ENCODE data around the gene GDPD3. TPM values are rescaled to one million over a fixed set of nuclear protein-coding genes. Genes with fewer than 3 reads are reported as not detected.
A peak's percentile ranks its signal among the peaks of the same experiment; 100 is the strongest.

The GDPD3 gene
- total and polyA plus RNA-seq, 4 experiments from 2014 or later, result 0.25 to 37.2 (median 31.5) TPM; not detected in 1

DNA sequence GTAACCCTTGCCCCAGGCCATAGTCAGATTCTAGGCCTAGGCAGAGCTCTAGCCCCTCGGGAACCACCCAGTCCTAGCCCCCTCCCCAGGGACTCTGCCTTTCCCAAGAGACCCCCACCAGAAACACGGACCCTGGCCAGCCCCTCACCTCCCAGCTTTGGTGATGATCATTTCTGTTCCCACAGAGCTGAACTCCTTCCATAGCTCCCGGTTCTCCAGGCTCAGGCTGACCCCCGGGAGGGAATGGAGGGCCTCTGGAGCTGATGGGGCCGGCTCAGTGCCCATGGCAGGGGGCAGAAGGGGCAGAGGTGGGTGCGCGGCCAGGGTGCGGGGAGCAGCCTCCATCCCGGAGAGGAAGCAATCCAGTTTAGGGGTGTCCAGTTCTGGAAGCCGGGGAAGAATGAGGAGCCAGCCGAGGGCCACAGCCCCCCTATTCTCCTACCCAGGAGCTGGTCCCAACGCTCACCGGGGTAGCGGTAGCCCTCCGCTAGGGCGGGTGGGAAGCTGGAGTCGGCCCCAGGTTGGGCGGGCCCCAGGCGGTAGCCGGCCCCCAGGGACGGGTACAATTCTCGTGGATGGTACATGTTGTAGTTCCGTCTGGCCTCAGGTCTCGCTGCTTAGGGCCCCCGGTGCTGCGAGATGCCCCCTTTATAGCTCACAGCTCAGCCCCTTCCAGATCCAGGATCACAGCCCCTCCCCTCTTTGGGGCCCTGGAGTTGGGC, 22.6 kb downstream of the GDPD3 start:
- H3K4me1 Mint-ChIP-seq, result peaks cover 26 to 60% (median 41%) of the 10 kb centered on the region in 4 donors
- no peaks in the 10 kb centered on the region for H3K27me3 Mint-ChIP-seq
- Histone ChIP-seq H3K36me3 (ENCODE audit: insufficient read depth, low read length) (peaks cover 13% of the 10 kb centered on the region), H3K27me3 (ENCODE audit: insufficient read depth, low read length) (no peaks in the 10 kb centered on the region), H3K9me3 (ENCODE audit: control insufficient read depth in 1 of 2, low read length in 2 of 2) (no peaks in the 10 kb centered on the region), H3K4me3 (ENCODE audit: low read length in 2 of 2) (no peak overlapping the region), H3K27ac (ENCODE audit: low read depth, low read length) (no peak overlapping the region), H3K4me1 (ENCODE audit: insufficient read depth, low read length) (peaks cover 56% of the 10 kb centered on the region)
- no peaks in the 10 kb centered on the region for H3K9me3 Mint-ChIP-seq
- POLR2A ChIA-PET (ENCODE audit: partially characterized antibody), result interaction anchor here (0.8 to 13.6 kb wide), 14 partner anchors 12 to 317 kb away, joined by 3 to 404 read pairs (median 15); partner anchors contain the start of genes ALDOA, CORO1A, GDPD3 and KIF22
- H3K4me3 Mint-ChIP-seq, result peak overlapping the region in 7 of 8 donors; percentile 33 to 85 (median 61)
- CTCF ChIA-PET (ENCODE audit: partially characterized antibody), result interaction anchor here (1.0 to 6.3 kb wide), 15 partner anchors 12 to 507 kb away, joined by 3 to 60 read pairs (median 8); partner anchors contain the start of genes ALDOA, CORO1A and PPP4C
- H3K27ac Mint-ChIP-seq, result peak overlapping the region in 4 of 7 donors; percentile 64 to 81 (median 75)
- DNase-seq, result no peak
- intact Hi-C loops (cut with micrococcal nuclease), result loop anchor here (1.0 kb wide), 2 partner anchors 25 to 37 kb away; partner anchors contain the start of gene ALDOA
- H3K36me3 Mint-ChIP-seq, result peaks cover 22 to 30% of the 10 kb centered on the region in 2 donors

DNA sequence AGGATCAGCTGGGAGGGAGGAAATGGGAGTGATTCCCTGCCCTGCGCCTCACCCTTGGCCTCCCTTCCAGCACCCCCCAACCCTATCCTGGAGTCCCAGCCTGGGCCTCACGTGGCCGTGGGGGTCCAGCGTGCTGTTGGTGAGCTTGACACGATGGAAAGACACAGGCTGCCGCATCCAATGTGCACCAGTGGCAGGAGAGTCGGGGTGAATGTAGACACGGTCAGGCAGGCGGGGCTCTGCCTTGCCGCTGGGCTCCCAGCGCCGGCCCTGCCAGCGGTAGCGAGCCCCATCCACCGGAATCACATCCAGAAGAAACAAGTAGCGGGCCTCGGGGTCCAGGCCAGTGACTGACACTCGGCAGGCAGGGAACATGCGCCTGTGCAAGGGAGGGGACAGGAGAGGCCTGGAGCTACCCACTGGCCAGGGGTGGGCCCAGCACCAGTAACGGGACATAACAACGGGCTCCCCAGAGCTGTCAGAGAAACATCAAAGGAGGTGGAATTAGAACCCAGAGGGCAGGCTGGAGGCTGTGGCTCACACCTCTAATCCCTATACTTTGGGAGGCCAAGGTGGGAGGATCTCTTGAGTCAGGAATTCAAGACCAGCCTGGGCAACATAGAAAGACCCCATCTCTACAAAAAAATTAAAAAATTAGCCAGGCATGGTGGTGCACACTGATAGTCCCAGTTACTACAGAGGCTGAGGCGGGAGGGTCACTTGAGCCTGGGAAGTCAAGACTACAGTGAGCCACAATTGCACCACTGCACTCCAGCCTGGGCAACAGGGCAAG, 24.3 kb downstream of the GDPD3 start:
- no peak for DNase-seq
- Mint-ChIP-seq H3K27ac (peak overlapping the region in 5 of 7 donors; percentile 22 to 78 (median 66)), H3K4me3 (no peak overlapping the region), H3K4me1 (peaks cover 20 to 47% (median 30%) of the 10 kb centered on the region in 4 donors), H3K36me3 (peaks cover 14 to 18% of the 10 kb centered on the region in 2 donors), H3K27me3 (no peaks in the 10 kb centered on the region), H3K9me3 (no peaks in the 10 kb centered on the region)
- Histone ChIP-seq H3K4me3 (ENCODE audit: low read length in 2 of 2) (no peak overlapping the region), H3K9me3 (ENCODE audit: control insufficient read depth in 1 of 2, low read length in 2 of 2) (no peaks in the 10 kb centered on the region), H3K27me3 (ENCODE audit: insufficient read depth, low read length) (no peaks in the 10 kb centered on the region), H3K36me3 (ENCODE audit: insufficient read depth, low read length) (peaks cover 9% of the 10 kb centered on the region), H3K27ac (ENCODE audit: low read depth, low read length) (no peak overlapping the region), H3K4me1 (ENCODE audit: insufficient read depth, low read length) (peaks cover 40% of the 10 kb centered on the region)
- ChIA-PET CTCF (ENCODE audit: partially characterized antibody) (interaction anchor here (0.7 to 6.3 kb wide), 3 partner anchors 15 to 320 kb away, joined by 3 to 48 read pairs (median 3); partner anchors contain the start of gene ALDOA), POLR2A (ENCODE audit: partially characterized antibody) (interaction anchor here (9.0 to 13.6 kb wide), 2 partner anchors 16 to 96 kb away, joined by 292 to 404 read pairs; partner anchors contain the start of genes ALDOA, CORO1A and PPP4C)
- intact Hi-C loops (cut with micrococcal nuclease), result loop anchor here (5.0 kb wide), 1 partner anchor 33 kb away; the partner anchor contains the start of gene MAPK3

DNA sequence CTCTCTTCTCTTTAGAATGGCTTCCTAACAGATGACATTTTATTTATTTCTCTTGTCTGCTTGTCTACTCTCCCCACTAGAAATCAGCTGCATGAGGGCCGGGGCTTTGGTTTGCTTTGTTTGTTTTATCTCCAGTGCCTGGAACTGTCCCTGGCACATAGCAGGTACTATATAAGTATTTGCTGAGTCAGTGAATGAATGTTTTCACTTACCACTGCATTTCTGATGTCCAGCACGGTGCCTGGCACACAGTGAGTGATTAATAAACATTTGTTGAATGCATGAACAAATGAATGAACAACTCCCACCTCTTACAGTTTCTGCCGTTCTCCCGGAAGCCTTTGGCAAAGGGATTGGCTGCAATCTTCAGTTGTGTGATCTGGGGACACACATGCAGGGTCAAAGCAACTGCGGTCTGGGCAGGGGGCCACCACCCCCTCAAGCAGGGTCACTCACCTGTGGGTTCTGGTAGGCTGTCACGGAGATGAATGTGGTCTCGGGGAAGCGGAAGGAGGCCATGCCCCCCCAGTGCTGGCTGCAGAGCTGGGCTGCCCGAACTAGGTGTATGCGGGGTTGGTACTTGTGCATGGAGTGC, 25.0 kb downstream of the GDPD3 start:
- POLR2A ChIA-PET (ENCODE audit: partially characterized antibody), result interaction anchor here (9.0 to 13.6 kb wide), 2 partner anchors 15 to 97 kb away, joined by 292 to 404 read pairs; partner anchors contain the start of genes ALDOA, CORO1A and PPP4C

DNA sequence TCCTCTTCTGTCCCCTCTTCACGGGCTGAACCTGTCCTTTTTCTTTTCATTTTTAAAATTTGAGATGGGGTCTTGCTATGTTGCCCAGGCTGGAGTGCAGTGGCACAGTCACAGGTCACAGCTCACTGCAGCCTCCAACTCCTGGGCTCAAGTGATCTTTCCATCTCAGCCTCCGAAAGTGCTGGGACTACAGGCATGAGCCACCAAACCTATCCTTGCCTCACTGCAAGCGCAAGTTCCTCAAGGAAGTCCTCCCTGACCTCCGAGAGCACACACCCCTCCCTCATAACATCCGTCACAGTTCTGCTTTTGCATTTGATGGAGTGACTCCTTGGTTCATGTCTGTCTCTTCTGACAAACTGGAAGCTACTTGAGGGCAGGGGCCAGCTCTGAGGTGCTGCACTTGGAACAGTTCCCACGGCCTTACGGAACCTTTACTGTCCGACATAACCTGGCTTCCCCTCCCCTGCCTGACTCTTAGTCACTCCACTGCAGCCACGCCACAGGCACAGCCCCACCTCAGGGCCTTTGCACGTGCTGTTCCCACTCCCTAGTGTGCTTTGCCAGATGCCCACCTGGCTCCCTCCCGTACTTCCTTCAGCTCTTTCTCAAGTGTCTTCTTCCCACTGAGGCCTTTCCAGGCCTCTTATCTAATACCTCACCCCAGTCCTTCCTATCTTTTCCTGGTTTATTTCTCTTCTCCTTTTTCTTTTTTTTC, 26.0 kb downstream of the GDPD3 start:
- DNase-seq, result no peak
- POLR2A ChIA-PET (ENCODE audit: partially characterized antibody), result interaction anchor here (13.6 kb wide), 1 partner anchor 14 kb away, joined by 404 read pairs; the partner anchor contains the start of genes ALDOA and PPP4C
- H3K4me1 ChIP-seq (ENCODE audit: insufficient read depth, low read length), result peaks cover 24% of the 10 kb centered on the region

More for the DNA sequence above, 25.0 kb downstream of the GDPD3 start:
- H3K9me3 Mint-ChIP-seq, result no peaks in the 10 kb centered on the region
- Histone ChIP-seq H3K36me3 (ENCODE audit: insufficient read depth, low read length) (peaks cover 13% of the 10 kb centered on the region), H3K4me1 (ENCODE audit: insufficient read depth, low read length) (peaks cover 34% of the 10 kb centered on the region), H3K4me3 (ENCODE audit: low read length in 2 of 2) (no peak overlapping the region), H3K27me3 (ENCODE audit: insufficient read depth, low read length) (no peaks in the 10 kb centered on the region), H3K9me3 (ENCODE audit: control insufficient read depth in 1 of 2, low read length in 2 of 2) (no peaks in the 10 kb centered on the region), H3K27ac (ENCODE audit: low read depth, low read length) (no peak overlapping the region)
- H3K27me3 Mint-ChIP-seq, result no peaks in the 10 kb centered on the region
- H3K4me1 Mint-ChIP-seq, result peaks cover 18 to 46% (median 28%) of the 10 kb centered on the region in 4 donors
- CTCF ChIA-PET (ENCODE audit: partially characterized antibody), result interaction anchor here (1.6 to 6.3 kb wide), 2 partner anchors 23 to 321 kb away, joined by 3 to 48 read pairs; partner anchors contain the start of gene ALDOA
- peaks cover 14 to 22% of the 10 kb centered on the region in 2 donors for H3K36me3 Mint-ChIP-seq
- H3K4me3 Mint-ChIP-seq, result peak overlapping the region in 1 of 8 donors; percentile 25
- DNase-seq, result no peak
- intact Hi-C loops (cut with micrococcal nuclease), result loop anchor here (5.0 kb wide), 1 partner anchor 34 kb away; the partner anchor contains the start of gene MAPK3
- peak overlapping the region in 5 of 7 donors; percentile 43 to 78 (median 61) for H3K27ac Mint-ChIP-seq

DNA sequence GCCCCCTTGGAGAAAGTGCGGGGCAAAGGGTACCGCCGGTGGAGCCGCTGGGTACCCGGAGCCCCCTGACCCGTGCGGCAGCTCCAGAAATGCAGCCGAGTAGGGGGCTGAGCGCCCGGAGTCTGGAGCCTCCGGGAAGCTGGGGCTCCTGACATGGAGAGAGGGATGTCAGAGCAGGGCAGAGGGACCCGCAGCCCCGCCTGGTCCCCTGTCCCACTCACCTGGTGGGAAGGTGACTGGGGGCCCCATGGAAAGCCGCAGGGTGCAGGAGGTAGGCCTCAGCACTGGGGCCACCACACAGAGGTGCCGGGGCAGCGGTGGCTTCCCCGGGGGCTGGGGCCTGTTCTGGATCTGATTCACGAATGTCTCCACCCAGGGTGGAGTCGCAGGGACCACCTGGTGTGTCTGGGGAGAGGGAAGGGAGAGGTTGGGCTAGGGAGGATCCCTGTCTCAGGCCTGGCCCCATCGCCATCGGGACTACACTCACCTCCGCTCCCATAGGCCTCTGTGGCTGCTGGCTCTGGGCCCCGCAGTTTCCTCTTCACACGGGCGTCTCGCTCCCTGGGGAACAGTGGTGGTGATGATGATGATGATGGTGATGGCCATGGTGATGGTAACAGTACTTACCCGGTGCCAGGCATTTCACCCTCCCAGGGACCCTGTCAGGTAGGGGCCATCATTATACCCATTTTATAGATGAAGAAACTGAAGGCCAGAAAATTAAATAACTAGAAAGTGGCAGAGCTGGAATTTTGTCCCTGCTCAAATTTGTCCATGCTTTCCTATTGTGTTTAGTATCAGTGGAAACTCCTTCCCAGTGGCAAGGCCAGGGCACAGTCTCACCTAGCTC, 26.8 kb downstream of the GDPD3 start:
- ChIA-PET CTCF (ENCODE audit: partially characterized antibody) (no interaction called here), POLR2A (ENCODE audit: partially characterized antibody) (interaction anchor here (13.6 kb wide), 1 partner anchor 13 kb away, joined by 404 read pairs; the partner anchor contains the start of genes ALDOA and PPP4C)
- intact Hi-C loops (cut with micrococcal nuclease), result loop anchor here (5.0 kb wide), 1 partner anchor 36 kb away; the partner anchor contains the start of gene MAPK3
- peak overlapping the region in 4 of 7 donors; percentile 22 to 61 (median 40) for H3K27ac Mint-ChIP-seq
- peaks cover 28% of the 10 kb centered on the region for H3K36me3 ChIP-seq (ENCODE audit: insufficient read depth, low read length)
- no peak overlapping the region for H3K4me3 ChIP-seq (ENCODE audit: low read length in 2 of 2)
- H3K9me3 Mint-ChIP-seq, result no peaks in the 10 kb centered on the region
- no peak for DNase-seq
- peaks cover 8 to 28% (median 18%) of the 10 kb centered on the region in 4 donors for H3K4me1 Mint-ChIP-seq
- peaks cover 21 to 28% of the 10 kb centered on the region in 2 donors for H3K36me3 Mint-ChIP-seq
- no peak overlapping the region for H3K27ac ChIP-seq (ENCODE audit: low read depth, low read length)
- no peaks in the 10 kb centered on the region for H3K27me3 ChIP-seq (ENCODE audit: insufficient read depth, low read length)
- H3K4me1 ChIP-seq (ENCODE audit: insufficient read depth, low read length), result peaks cover 18% of the 10 kb centered on the region
- H3K27me3 Mint-ChIP-seq, result no peaks in the 10 kb centered on the region
- H3K9me3 ChIP-seq (ENCODE audit: control insufficient read depth in 1 of 2, low read length in 2 of 2), result no peaks in the 10 kb centered on the region
- no peak overlapping the region for H3K4me3 Mint-ChIP-seq

More for the DNA sequence above, 26.0 kb downstream of the GDPD3 start:
- Mint-ChIP-seq H3K4me3 (peak overlapping the region in 2 of 8 donors; percentile 25 to 58), H3K27ac (peak overlapping the region in 4 of 7 donors; percentile 19 to 82 (median 44)), H3K9me3 (no peaks in the 10 kb centered on the region), H3K4me1 (peaks cover 12 to 36% (median 21%) of the 10 kb centered on the region in 4 donors), H3K36me3 (peaks cover 16 to 27% of the 10 kb centered on the region in 2 donors), H3K27me3 (no peaks in the 10 kb centered on the region)
- no peak overlapping the region for H3K4me3 ChIP-seq (ENCODE audit: low read length in 2 of 2)
- CTCF ChIA-PET (ENCODE audit: partially characterized antibody), result no interaction called here
- no peaks in the 10 kb centered on the region for H3K9me3 ChIP-seq (ENCODE audit: control insufficient read depth in 1 of 2, low read length in 2 of 2)
- no peaks in the 10 kb centered on the region for H3K27me3 ChIP-seq (ENCODE audit: insufficient read depth, low read length)
- no peak overlapping the region for H3K27ac ChIP-seq (ENCODE audit: low read depth, low read length)
- intact Hi-C loops (cut with micrococcal nuclease), result loop anchor here (5.0 kb wide), 1 partner anchor 35 kb away; the partner anchor contains the start of gene MAPK3
- H3K36me3 ChIP-seq (ENCODE audit: insufficient read depth, low read length), result peaks cover 23% of the 10 kb centered on the region
